ENCODE data around the gene PTTG1IP.

Gene PTTG1IP

DNA sequence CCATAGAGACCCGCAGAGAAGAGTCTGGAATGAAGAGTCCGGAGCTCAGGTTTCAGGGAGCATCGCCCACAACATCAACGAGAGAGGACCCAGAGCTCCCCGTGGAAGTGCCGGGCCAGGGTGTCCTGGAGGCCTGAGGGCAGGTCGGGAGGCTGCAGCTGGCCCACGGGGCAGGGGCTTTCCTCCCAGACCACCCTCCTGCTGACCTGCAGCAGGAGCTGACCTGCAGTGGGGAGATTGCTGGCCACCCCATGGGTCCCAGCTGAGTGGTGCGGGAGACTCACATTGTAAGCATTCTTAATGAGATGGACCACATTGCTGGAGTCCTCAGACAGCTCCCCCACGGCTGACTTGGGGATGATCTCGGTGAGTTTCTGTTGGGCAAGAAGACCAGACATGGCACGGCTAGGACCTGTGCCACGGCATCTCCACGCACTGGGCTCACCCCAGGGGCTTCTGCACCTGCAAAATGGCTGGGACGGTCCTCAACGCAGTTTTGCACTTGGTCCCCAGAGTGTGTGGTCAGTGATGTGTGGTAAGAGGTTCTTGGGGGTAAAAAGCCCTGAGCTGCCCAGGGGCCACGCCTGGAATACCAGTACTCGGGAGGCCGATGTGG lies 21.3 kb upstream of the PTTG1IP start:
- no peak for DNase-seq

DNA sequence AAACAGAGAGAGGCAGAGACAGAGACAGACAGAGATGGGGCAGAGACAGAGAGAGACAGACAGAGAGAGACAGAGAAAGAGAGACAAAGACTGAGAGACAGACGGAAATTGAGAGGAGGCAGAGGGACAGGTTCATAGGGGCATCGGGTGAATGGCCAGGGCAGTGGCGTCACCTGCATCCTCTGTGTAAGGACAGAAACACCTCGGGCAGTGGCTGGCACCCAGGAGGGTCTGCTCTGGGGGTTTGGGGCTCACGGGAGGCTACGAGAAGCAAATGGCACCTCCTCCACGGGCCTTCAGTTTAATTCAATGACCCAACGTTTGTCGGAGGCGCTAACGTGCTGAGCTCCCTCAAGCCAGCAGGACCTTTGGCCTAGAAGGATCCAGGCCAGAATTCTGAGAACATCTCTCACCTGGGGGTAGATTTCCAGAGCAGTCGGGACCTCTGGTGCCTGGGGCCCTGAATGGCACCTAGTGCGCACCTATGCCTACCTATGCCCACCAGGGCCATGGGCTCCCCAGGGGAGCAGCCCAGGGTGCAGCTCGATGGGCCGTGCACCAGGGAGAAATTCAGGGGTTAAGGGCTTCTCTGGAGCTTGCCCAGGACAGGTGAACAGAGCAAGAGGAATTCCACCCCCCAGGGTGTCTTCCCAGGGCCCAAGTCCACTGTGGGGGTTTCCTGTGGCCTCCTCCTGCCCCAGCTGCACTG lies 20.6 kb upstream of the PTTG1IP start:
- DNase-seq: no peak

DNA sequence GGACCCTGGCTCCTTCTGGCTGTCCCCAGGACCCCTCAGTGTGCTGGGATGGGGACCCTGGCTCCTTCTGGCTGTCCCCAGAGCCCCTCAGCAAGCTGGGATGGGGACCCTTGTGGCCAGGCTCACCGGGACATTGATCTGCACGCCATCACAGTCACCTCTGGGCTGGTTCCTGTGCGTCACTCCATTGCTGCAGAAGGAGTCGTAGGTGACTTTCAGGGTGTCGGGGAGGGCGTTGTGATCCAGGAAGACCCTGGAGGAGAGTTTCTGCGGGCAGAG lies 19.7 kb upstream of the PTTG1IP start:
- DNase-seq: no peak

DNA sequence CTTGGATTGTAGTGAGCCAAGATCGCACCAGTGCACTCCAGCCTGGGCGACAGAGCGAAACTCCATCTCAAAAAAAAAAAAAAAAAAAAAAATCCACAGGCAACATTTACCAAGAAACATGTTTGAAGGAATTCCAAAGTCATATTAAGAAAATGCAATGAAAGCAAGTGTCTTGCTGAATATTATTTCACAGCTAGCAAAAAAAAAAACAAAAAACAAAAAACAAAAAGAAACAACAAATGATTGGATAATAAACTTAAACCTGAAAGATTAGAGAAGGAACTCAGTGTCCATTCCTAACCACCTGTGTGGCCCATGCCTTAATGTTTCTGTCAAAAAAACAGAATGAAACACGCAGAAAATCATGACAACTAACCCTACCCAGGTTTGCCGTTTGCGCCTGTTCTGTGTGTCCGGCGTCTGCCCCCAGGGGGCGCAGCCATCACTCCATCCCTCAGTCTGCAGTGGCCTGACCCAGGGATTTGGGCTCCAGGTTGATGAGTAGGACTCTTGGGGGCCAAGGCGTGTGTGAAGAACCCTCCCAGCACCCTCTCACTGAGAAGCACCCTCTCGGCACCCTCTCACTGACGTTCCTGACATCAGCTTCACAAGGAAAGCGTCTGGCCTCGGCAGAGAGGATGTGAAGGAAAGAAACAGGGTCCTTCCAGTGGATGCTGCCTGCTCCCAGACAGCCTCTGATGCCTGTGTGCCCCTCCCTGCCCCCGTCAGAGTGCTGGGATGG lies 19.2 kb upstream of the PTTG1IP start:
- DNase-seq: peak; percentile 29

DNA sequence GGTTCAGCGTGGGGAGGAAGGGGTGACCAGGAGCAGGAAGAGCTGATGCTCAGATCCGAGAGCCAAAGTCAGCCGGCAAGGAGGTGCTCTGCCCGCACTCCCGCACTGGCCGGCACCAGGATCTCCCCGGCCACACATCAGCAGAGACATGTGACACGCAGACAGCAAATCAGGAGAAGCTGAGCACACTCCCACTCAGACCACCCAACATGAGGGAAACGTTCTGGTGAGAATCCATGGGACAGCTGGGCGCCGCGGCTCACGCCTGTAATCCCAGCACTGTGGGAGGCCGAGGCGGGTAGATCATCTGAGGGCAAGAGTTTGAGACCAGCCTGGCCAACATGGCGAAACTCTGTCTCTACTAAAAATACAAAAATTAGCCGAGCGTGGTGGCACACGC lies 18.6 kb upstream of the PTTG1IP start:
- no peak for DNase-seq

DNA sequence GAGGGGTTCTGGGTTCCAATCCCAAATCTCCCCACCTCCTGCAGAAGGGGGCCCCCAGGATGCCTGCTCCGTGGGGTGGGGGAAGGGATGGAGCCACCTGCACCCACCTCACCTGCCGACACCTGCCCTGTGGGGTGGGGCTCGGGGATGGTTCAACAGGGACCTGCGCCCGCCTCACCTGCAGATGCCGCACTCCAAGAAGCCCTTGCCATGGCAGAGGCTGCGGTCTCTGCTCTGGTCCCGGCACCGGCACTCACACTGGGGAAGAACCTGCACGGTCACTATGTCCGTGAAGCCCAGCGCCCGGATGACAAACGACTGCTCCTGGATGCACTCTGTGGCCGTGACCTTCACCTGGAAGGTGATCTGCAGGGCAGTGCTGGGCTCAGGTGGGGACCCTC lies 18.1 kb upstream of the PTTG1IP start:
- no peak for DNase-seq

DNA sequence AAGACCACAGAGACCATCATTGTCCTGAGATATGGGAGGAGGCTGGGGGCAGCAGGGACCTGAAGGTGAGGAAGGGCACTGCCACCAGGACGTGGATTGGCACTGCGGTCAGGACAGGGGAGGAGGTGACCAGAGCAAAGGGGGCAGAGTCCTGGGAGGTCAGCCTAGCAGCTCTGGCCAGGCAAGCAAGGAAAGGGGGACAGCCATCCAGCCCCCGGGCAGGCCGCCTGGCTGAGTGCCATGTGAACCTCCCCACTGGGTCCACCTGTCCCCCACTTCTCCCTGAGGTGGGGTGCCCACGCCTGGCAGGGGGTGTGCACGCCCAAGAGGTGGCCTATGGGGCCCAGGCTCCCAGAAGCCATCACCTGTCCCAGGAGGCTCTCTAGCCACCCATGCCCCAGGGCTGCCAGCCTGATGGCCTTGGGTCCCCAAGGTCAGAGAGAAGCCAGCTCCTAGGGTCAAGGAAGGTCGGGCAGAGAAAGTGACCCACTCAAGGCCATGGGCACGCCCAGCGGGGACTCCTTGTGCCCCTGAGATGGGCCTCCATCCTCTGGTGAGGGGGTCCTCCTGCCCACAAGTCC lies 17.6 kb upstream of the PTTG1IP start:
- no peak for DNase-seq

DNA sequence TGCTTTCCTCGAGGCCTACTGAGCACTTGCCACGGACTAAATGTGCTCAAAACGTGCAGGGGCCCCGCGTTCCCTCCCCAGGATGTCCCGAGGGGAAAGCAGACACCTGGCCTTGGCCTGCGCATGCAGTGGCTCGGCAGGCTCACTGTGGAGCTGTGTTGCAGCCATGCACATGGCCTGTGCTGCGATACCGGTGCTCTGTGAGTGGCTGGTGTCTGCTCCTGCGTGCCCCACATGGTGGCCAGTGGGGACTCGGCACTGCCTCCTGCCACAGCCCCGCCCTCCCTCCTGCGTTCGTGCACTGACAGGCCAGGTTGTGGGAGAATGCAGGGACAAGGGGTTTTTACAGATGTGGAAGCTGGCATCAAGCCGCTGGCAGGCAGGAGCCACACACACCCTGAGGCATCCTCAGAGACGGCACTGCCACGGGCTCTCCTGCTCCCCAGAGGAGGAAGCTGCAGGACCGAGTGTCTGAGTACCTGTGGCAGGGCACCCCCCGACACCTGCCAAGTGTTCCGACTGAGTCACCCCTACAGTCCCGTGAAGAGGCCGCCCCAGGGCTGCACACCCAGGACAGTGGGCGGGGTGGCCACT lies 16.9 kb upstream of the PTTG1IP start:
- no peak for DNase-seq

DNA sequence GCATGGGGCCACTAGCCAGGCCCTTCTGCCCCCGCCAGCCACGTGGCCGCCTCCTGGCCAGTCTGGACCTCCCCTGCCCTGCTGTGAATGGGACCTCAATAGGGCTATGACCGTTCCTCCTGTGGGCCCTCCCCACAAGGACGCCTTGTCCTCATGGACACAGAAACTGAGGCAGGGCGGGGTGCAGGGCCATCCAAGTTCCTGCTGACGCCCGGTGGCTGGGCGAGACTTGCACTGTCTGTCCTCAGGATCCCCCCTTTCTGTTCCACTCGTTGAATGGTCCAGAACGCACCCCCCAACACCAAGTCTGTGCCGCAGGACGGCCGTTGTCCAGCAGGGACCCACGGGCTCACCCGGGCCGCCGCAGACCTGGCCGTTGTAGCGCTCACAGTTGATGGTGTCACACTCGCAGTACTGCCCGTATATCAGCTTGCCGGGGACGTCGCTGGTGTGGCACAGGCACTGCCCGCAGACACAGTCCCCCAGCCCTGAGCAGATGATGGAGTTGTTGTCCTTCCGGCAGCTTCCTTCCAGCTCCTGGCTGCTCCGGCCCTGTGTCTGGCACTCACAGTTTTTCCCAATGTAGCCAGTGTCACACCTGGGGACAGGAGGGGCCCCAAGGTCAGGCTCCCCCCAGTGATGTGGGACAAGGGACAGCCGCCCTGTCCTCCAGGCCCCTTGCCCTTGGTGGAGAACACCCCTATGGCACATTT lies 16.3 kb upstream of the PTTG1IP start:
- DNase-seq: no peak

DNA sequence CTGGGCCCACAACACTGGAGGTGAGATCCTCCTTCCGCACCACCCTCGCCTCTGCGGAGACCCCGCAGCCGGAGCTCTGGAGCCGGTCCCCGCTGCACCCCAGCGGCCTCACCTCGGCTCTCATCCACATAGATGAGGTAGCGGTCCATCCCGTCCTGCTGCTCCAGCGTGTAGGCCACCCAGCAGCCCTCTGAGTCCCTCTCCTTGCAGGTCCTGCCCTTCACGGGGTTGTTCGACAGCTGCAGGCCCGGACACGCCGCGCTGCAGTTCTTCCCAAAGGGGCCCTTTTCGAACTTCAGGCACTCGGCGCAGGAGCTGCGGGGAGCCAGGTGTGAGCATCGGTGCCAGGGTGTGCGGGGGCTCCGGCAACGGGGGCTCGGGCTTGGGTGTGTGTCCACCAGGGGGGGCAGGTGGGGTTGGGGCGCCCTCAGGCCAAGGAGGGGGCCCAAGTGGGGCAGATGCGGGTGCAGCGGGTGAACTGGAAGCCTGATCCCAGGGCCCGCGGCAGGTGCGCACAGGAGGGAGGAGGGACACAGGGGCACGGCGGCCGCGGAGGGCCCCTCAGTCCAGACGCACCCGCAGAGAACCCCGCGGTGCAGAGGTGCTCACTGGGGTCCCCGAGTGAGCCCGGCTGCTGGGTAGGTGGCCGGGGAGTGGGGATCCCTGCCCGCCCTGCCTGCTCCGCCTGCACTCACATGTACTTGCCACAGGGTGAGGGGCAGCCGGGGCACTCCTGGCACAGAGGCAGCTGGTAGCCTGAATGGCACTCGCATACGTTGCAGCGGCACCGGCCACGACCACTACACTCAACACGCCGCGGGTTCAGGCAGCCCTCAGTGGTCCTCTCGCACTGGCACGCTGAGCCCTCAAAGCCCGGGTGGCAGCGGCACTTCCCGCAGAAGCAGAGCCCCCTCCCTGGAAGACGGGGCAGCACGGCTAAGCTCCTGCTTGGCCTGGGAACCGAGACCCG lies 15.4 kb upstream of the PTTG1IP start:
- no peak for DNase-seq

DNA sequence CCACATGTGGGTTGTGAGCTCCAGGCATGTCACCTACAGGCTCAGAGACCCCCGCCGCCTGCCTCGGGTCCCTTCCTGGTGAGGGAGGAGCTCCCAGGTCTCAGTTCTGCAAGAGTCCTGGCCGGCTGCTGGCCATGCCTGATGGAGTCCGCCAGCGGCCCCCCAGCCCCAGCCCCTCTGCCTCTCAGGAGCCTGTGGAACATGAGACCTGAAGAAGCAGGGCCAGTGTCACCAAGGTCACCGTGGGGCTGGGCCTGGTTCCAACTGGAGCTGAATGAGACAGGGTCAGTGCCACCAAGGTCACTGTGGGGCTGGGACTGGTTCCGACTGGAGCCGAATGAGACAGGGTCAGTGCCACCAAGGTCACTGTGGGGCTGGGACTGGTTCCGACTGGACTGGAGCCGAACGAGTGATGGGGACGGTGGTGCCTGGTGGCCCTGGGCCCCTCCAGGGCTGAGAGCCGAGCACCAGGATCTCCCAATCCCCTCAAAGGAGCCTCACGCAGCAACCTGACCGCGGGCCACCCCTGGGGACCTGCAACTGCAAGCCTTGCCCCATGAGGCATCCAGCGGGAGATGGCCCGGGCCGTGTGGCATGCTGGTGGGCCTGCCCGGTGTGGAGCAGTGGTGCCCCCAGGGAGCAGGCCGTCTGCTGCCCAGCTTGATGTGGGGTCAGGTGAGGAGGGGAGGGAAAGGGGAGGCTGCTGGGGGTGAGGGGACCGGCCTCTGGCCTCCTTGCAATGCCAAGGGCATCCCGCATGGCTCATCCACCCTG lies 14.5 kb upstream of the PTTG1IP start:
- no peak for DNase-seq

DNA sequence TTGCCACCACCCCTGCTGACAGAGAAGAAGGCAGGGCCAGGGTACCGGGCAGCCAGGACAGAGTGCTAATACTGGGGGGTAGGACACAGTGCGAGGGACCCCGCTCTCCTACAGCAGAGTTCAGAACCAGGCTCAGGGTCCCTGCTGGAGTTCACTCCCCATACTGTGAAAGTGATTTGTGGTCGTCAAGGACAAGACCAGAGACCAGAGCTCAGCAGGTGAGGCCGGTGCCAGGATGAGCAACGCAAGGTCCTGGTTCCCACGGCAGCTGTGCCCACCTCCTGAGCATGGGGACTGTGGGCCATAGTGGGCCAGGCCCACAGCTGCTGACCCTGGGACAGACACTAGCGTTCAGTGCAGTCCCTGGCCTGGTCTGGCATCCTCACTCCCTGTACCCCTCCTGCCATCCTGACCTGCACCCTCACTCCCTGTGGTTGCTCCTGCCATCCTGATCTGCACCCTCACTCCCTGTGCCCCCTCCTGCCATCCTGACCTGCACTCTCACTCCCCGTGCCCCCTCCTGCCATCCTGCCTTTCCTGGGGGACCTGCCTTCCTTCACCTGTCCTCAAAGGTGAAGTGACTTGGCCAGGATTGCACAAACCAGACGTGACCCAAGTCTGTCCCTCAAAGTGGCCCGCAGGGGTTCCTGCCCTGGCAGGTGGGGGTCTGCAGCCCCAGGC lies 13.8 kb upstream of the PTTG1IP start:
- DNase-seq: no peak

DNA sequence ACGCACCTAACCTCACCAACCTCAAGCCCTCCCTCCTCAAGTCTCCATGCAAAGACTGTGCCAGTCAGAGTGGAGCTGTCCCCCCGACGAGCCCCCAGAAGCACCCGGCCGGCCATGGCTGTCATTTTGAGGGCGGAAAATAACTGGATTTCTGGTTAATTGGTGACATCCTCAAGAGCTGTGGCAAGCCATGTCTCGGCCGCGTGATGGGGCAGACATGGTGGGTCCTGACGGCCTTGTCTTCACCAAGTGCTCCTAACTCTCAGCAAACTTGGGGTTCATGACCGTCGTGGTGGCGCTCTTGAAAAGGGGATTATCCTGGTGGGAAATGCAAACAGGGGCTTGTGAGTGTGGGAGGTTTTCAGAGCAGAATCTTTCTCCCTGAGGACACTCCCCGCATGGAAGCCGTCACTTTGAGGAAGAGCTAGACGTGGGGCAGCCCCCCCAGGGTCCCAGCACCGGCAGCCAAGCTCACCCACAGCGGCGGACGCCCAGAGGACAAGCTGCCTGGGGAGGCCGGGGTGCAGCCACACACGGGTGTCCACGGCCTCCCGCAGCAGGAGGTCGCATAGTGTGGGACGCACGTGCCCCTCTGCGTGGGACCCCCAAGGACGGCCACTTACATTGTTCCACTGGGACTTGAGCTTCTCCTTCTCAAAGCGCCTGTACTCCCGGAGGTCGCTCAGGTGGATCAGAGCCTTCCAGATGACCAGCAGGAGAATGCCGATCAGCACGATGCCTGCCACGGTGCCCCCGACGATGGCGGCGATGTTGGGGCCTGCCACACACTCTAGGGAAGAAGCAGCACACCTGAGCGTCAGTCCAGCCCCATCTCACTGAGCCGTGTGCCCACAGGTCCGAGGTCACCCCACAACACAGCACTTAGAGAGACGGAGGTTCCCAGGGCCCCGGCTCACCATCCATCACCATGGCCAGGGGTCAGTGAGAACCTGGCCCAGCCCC lies 12.9 kb upstream of the PTTG1IP start:
- no peak for DNase-seq

DNA sequence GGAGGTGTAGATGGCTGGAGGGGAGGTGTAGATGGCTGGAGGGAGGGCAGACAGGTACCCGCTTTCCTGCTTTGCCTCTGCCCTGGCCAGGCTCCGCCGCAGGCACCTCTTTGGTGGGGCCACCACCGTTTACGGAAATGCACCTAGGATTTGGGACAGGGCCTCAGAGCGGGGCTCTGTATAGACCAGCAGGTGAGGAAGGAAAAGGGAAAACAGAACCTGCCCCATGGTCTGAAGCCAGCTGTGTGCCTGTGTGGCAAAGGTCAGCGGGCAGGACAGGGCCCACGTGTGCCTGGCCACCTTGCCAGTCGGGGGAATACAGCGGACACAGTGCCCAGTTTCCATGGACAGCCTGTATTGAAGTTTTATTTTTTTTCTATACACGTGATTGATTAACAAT lies 12.1 kb upstream of the PTTG1IP start:
- no peak for DNase-seq

DNA sequence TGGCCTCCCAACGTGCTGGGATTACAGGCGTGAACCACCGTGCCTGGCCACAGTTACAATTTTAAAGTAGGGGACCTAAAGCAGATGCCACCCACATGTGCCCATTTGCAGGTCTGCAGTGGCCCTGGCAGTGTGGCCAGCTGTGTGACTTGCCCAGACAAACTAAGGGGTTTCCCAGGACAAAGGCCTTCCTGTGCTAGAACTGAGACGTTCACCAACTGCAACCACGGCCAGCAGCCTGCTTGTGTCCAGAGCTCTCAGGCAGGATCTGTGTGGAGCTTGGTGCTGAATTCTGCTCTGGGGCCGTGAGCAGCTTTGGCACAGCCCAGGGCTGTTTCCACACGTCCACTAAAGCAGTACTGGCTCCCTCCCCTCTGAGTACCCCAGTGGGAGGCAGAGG lies 10.6 kb upstream of the PTTG1IP start:
- no peak for DNase-seq

DNA sequence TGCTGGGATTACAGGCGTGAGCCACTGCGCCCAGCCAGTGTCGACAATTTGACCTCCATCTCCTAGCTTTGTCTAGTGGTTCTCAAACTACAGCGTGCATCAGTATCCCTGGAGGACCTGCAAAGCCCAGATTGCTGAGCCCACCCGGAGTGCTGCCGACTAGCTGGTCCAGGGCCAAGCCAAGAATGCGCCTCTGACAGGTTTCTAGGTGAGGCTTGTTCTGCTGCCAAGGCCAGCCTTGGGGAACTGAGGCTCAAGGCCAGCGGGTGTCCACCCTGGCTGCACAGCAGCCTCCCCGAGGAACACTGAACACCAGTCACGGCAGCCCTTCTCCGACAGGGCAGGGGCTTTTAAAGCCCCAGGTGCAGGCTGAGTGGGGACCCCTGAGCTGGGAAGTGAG lies 9.8 kb upstream of the PTTG1IP start:
- no peak for DNase-seq

DNA sequence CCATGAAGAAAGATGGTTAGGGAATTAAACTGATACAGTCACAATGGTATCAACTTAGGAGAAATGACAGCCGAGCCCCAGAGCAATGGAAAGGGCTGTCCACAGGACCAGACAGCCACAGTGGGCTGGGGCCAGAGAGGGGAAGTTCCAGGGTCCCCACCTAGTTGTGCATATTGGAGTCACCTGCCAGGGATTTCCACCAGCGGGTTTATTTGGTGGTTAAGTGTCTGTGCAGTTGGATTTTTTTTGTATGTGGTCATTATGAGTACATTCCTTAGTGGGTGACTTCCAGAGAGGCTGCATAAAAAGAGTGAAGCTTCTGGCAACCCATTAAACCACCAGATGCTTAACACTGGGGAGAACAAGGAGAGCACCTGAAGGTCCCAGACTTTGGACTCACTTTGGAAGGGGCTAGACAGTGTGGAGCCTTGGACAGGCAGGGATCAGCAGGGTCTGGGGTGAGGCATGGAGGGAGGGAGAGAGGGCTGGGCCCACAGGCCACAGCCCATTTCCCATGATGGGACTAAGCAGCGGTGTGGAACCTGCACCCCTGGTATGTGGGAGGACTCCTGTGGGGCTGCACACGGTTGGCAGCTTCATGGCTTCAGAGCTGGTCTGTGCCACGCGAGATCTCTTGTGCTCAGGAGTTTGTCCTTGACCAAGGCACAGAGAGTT lies 7.8 kb upstream of the PTTG1IP start:
- peak; percentile 60 for DNase-seq

DNA sequence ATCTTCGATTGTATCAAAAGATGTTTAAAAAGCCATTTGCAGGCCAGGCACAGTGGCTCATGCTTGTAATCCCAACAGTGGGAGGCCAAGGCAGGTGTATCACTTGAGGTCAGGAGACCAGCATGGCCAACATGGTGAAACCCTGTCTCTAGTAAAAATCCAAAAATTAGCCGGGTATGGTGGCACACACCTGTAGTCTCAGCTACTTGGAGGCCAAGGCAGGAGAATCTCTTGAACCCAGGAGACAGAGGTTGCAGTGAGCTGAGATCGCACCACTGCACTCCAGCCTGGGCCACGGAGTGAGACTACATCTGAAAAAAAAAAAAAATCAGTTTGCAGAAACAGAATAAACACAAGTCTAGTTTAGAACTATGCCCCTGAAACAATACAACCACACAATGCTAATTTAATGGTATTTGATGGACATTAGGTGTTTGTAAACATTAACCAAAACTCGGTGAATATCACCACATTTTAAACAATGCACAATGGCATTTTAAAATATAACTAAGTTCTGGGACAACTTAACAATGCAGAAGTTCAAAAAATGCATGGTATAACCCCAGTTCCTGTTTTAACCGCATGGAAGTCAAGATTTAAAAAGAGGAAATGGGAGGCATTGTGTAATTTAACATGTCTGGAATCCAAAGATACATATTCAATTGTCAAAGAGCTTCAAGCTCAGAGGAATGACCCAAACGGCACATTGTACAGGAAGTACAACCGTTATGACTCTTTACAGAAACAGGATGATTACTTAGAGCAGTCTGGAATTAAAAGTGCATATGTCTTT lies 7.1 kb upstream of the PTTG1IP start:
- peak; percentile 50 for DNase-seq

Data from HCEC 1CT (cell line).